Measurements from ENCODE around the gene SLC22A7. TPM values are rescaled to one million over a fixed set of nuclear protein-coding genes. Genes with fewer than 3 reads are reported as not detected.

The SLC22A7 gene
- total and polyA plus RNA-seq, 2 donors (not counting 1 experiment from before 2014, with no cell fraction given): not detected

DNA sequence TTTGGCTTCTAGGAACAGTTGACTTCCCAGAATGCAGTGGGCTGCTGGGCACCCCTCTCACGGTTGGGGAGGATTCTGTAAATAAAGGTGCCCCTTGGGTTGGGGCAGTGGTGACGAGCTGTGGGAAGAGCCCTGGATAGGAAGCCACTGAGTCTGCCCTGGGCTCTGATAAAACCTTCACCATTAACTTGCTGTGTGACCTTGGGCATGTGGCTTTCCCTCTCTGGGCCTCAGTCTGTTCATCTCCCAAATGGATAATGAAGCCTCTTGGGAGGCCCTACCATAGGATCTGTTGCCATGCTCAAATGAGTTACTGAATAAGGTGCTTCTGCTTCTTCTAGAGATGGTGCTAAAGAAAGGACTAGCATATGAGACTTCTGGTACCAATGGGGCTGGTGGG lies 6.8 kb downstream of the SLC22A7 start:
- DNase-seq (no peak), ATAC-seq (ENCODE audit: low read depth) (no peak)
- TF ChIP-seq, protein P1, sequence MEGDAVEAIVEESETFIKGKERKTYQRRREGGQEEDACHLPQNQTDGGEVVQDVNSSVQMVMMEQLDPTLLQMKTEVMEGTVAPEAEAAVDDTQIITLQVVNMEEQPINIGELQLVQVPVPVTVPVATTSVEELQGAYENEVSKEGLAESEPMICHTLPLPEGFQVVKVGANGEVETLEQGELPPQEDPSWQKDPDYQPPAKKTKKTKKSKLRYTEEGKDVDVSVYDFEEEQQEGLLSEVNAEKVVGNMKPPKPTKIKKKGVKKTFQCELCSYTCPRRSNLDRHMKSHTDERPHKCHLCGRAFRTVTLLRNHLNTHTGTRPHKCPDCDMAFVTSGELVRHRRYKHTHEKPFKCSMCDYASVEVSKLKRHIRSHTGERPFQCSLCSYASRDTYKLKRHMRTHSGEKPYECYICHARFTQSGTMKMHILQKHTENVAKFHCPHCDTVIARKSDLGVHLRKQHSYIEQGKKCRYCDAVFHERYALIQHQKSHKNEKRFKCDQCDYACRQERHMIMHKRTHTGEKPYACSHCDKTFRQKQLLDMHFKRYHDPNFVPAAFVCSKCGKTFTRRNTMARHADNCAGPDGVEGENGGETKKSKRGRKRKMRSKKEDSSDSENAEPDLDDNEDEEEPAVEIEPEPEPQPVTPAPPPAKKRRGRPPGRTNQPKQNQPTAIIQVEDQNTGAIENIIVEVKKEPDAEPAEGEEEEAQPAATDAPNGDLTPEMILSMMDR (IDR thresholded peaks at IDR 0.05): no peak
- no peak for TF ChIP-seq EZH2 (IDR thresholded peaks at IDR 0.05; ENCODE audit: borderline replicate concordance, insufficient read depth, low read depth, low read length, poor library complexity, severe bottlenecking)
- Histone ChIP-seq H3K9me3 (ENCODE audit: control extremely low read depth in 1 of 3, control insufficient read depth in 2 of 3, insufficient read depth in 1 of 3, low read length in 2 of 3) (no peaks in the 10 kb centered on the region), H3K27ac (ENCODE audit: low read length in 2 of 2) (no peak overlapping the region), H3K4me1 (ENCODE audit: control insufficient read depth in 2 of 2, insufficient read depth in 2 of 2, low read length in 2 of 2) (peaks cover 15 to 20% of the 10 kb centered on the region in 2 donors), H3K9ac (ENCODE audit: low read length) (no peak overlapping the region), H3K79me2 (ENCODE audit: control insufficient read depth, insufficient read depth, low read length) (peaks cover 9% of the 10 kb centered on the region), H3K27me3 (replicated peaks in 1 of 4; ENCODE audit: control extremely low read depth in 1 of 4, control insufficient read depth in 3 of 4, insufficient read depth in 4 of 4, low read length in 3 of 4) (no peaks in the 10 kb centered on the region), H3K36me3 (replicated peaks in 1 of 2; ENCODE audit: control extremely low read depth in 1 of 2, control insufficient read depth in 1 of 2, extremely low read depth in 1 of 2, insufficient read depth in 2 of 2, low read length in 1 of 2) (peaks cover 0 to 2% of the 10 kb centered on the region in 2 experiments), H2AFZ (ENCODE audit: insufficient read depth, low read depth, low read length, poor library complexity, severe bottlenecking) (no peak overlapping the region), H3K4me3 (ENCODE audit: control extremely low read depth in 1 of 5, extremely low read depth in 1 of 5, insufficient read depth in 1 of 5, low read depth in 2 of 5, low read length in 4 of 5) (no peak overlapping the region), H3K4me2 (replicated peaks; ENCODE audit: low read depth, low read length, poor library complexity, severe bottlenecking) (no peak overlapping the region), H4K20me1 (ENCODE audit: control insufficient read depth, insufficient read depth, low read length, poor library complexity, severe bottlenecking) (peaks cover 8% of the 10 kb centered on the region)
- 100% methylated on average over 2 of the region's 2 CpGs for WGBS (ENCODE audit: insufficient coverage)
- intact Hi-C loops (cut with micrococcal nuclease): no loop called here
- Mint-ChIP-seq H3K4me1 (peaks cover 20% of the 10 kb centered on the region), H3K27me3 (no peaks in the 10 kb centered on the region), H3K9me3 (ENCODE audit: insufficient read depth) (no peaks in the 10 kb centered on the region), H3K4me3 (no peak overlapping the region), H3K27ac (no peak overlapping the region)
- POLR2A ChIA-PET: no interaction called here
- CTCF ChIA-PET: interaction anchor here (1.1 kb wide), 1 partner anchor 71 kb away, joined by 3 read pairs; no protein-coding TSS in a partner anchor

DNA sequence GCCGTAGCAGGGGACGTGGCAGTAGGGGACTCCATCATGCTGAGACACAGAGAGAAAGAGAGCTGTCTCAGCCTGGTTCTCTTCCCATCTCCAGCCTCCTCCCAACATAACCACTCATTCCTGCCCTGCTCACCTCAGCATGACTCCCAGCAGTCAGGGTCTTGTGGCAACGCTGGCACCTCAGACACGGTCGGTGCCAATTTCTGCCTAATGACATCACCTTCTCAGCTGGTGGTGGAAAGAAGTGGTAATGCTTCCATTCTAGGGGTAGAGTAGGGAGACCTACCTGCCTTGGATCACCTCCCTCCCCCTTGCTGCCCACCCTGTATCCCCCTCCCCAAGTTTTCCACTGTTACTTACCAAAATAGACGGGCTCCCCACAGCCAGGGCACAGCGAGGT lies 8.0 kb downstream of the SLC22A7 start:
- CTCF ChIA-PET: interaction anchor here (0.6 to 4.5 kb wide), 5 partner anchors 16 to 77 kb away, joined by 3 to 48 read pairs (median 37); no protein-coding TSS in a partner anchor
- Mint-ChIP-seq H3K27ac (no peak overlapping the region), H3K4me3 (no peak overlapping the region), H3K27me3 (no peaks in the 10 kb centered on the region), H3K4me1 (peaks cover 28% of the 10 kb centered on the region), H3K9me3 (ENCODE audit: insufficient read depth) (no peaks in the 10 kb centered on the region)
- 100% methylated on average over 2 of the region's 7 CpGs for WGBS (ENCODE audit: insufficient coverage)
- POLR2A ChIA-PET: interaction anchor here (0.8 kb wide), 1 partner anchor 9 kb away, joined by 3 read pairs; no protein-coding TSS in a partner anchor
- Histone ChIP-seq H3K4me1 (ENCODE audit: control insufficient read depth in 2 of 2, insufficient read depth in 2 of 2, low read length in 2 of 2) (peaks cover 20 to 24% of the 10 kb centered on the region in 2 donors), H4K20me1 (ENCODE audit: control insufficient read depth, insufficient read depth, low read length, poor library complexity, severe bottlenecking) (peaks cover 8% of the 10 kb centered on the region), H3K79me2 (ENCODE audit: control insufficient read depth, insufficient read depth, low read length) (peaks cover 9% of the 10 kb centered on the region), H3K4me2 (replicated peaks; ENCODE audit: low read depth, low read length, poor library complexity, severe bottlenecking) (no peak overlapping the region), H3K4me3 (ENCODE audit: control extremely low read depth in 1 of 5, extremely low read depth in 1 of 5, insufficient read depth in 1 of 5, low read depth in 2 of 5, low read length in 4 of 5) (no peak overlapping the region), H3K27ac (ENCODE audit: low read length in 2 of 2) (no peak overlapping the region), H3K9me3 (ENCODE audit: control extremely low read depth in 1 of 3, control insufficient read depth in 2 of 3, insufficient read depth in 1 of 3, low read length in 2 of 3) (no peaks in the 10 kb centered on the region), H2AFZ (ENCODE audit: insufficient read depth, low read depth, low read length, poor library complexity, severe bottlenecking) (no peak overlapping the region), H3K36me3 (replicated peaks in 1 of 2; ENCODE audit: control extremely low read depth in 1 of 2, control insufficient read depth in 1 of 2, extremely low read depth in 1 of 2, insufficient read depth in 2 of 2, low read length in 1 of 2) (peaks cover 0 to 2% of the 10 kb centered on the region in 2 experiments), H3K9ac (ENCODE audit: low read length) (no peak overlapping the region), H3K27me3 (replicated peaks in 1 of 4; ENCODE audit: control extremely low read depth in 1 of 4, control insufficient read depth in 3 of 4, insufficient read depth in 4 of 4, low read length in 3 of 4) (no peaks in the 10 kb centered on the region)
- TF ChIP-seq, protein P1 (IDR thresholded peaks at IDR 0.05): no peak
- TF ChIP-seq EZH2 (IDR thresholded peaks at IDR 0.05; ENCODE audit: borderline replicate concordance, insufficient read depth, low read depth, low read length, poor library complexity, severe bottlenecking): no peak
- intact Hi-C loops (cut with micrococcal nuclease): no loop called here
- no peak for DNase-seq
- no peak for ATAC-seq (ENCODE audit: low read depth)

Data from B cell (primary cell).